Spleen (tissue), 7 donors: Measurements from ENCODE around the gene IGF2R.

ENCODE experiments used
- POLR2A ChIP-seq, 3 donors: fragments of 450-650 bp; IDR thresholded peaks; one replicate each; pipeline ENCODE4 v1.5.1; 2017; ENCODE audit warnings: antibody characterized with exemption in 3 of 3, mild to moderate bottlenecking in 1 of 3
- POLR2AphosphoS5 ChIP-seq, 3 donors: sonication (generic); formaldehyde crosslinking; IDR thresholded peaks; one replicate each; pipeline ENCODE4 v1.5.1; 2017; ENCODE audit warnings: antibody characterized with exemption in 3 of 3
- TF ChIP-seq, protein P1 (sequence below), 11 experiments: fragments of 200-600 bp in 7 of 11; fragments of 450-650 bp in 4 of 11; sonication (generic) in 4 of 11; IDR thresholded peaks in 8 of 11; conservative IDR thresholded peaks in 3 of 11; 1 replicate in 7 of 11; 2 replicates in 4 of 11; pipeline versions ENCODE4 v1.4.0 to v1.8.0; 2016 to 2021; ENCODE audit warnings: antibody characterized with exemption in 11 of 11, inconsistent platforms in 4 of 11, mild to moderate bottlenecking in 1 of 11
- donor health status: DM: no; HTN: no; CAD: no; lungs with moderate emphysema.
- donor health status: DM: no; HTN: no; CAD: no.
- donor health status: DM: no; HTN: no; CAD: no.

DNA sequence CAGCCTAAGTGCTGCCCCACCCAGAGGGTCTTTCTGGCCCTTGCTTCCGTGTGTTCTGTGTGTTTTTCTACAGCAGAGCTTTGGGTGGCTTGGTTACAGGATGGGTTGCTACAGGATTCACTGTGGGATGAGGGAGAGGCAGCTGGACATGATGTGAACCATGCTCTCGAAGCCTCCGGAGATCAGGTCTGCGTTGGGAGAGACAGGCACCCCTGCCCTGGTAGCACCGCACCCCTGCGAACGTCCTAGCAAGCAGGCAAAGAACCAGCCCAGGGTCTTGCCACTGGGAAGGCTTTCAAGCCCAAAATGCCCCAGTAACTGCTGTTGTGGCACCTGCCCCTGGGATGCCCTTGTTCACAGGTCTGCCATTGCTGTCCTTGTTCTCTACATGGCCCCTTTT lies 66.4 kb downstream of the IGF2R start:
- no peak for TF ChIP-seq POLR2A (IDR thresholded peaks at IDR 0.05)
- TF ChIP-seq, protein P1, sequence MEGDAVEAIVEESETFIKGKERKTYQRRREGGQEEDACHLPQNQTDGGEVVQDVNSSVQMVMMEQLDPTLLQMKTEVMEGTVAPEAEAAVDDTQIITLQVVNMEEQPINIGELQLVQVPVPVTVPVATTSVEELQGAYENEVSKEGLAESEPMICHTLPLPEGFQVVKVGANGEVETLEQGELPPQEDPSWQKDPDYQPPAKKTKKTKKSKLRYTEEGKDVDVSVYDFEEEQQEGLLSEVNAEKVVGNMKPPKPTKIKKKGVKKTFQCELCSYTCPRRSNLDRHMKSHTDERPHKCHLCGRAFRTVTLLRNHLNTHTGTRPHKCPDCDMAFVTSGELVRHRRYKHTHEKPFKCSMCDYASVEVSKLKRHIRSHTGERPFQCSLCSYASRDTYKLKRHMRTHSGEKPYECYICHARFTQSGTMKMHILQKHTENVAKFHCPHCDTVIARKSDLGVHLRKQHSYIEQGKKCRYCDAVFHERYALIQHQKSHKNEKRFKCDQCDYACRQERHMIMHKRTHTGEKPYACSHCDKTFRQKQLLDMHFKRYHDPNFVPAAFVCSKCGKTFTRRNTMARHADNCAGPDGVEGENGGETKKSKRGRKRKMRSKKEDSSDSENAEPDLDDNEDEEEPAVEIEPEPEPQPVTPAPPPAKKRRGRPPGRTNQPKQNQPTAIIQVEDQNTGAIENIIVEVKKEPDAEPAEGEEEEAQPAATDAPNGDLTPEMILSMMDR (IDR thresholded peaks at IDR 0.05 in 8 of 11, conservative IDR thresholded peaks at IDR 0.05 in 3 of 11), result no peak
- TF ChIP-seq POLR2AphosphoS5 (IDR thresholded peaks at IDR 0.05), result peak in 1 of 3 donors; percentile 3
